ENCODE data around the gene DTNBP1.

DNA sequence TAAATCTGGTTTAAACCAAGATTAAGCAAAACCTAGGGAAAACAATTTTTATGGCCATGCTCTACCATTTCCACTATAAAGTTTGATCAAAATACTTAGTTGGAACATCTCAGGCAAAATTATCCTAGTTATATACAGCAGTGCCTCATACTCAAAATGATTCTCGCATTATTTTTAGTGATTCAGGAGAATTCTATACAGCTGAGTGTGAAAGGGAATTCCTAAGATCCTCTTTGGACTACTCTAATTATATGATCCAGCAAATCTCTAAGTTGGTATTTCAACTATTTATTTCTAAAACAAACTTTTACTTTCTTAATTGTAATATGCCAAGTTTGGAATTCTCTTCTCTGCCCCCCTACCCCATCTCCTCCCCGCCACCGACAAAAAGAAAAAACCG lies 8.6 kb downstream of the DTNBP1 start:
- TF ChIP-seq, protein P1, sequence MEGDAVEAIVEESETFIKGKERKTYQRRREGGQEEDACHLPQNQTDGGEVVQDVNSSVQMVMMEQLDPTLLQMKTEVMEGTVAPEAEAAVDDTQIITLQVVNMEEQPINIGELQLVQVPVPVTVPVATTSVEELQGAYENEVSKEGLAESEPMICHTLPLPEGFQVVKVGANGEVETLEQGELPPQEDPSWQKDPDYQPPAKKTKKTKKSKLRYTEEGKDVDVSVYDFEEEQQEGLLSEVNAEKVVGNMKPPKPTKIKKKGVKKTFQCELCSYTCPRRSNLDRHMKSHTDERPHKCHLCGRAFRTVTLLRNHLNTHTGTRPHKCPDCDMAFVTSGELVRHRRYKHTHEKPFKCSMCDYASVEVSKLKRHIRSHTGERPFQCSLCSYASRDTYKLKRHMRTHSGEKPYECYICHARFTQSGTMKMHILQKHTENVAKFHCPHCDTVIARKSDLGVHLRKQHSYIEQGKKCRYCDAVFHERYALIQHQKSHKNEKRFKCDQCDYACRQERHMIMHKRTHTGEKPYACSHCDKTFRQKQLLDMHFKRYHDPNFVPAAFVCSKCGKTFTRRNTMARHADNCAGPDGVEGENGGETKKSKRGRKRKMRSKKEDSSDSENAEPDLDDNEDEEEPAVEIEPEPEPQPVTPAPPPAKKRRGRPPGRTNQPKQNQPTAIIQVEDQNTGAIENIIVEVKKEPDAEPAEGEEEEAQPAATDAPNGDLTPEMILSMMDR (conservative IDR thresholded peaks at IDR 0.05), result no peak
- TF ChIP-seq ZFX (IDR thresholded peaks at IDR 0.05), result no peak
